Neural progenitor cell (in vitro differentiated cells): Measurements from ENCODE around the gene CST9. TPM values are rescaled to one million over a fixed set of nuclear protein-coding genes. Genes with fewer than 3 reads are reported as not detected.

Experiments
- DNase-seq: peaks from one replicate; pipeline ENCODE4 v3.0.0-alpha.2; 2016; ENCODE audit warnings: low spot score
- H2AFZ ChIP-seq: fragments of 200-600 bp; sonication (generic); replicated peaks from 2 replicates; pipeline ENCODE4 v1.6.1; 2016; ENCODE audit warnings: antibody characterized with exemption
- H3F3A ChIP-seq: fragments of 200-600 bp; sonication (generic); 2 replicates; pipeline ENCODE4 v1.6.1; 2016; ENCODE audit warnings: antibody characterized with exemption, low read depth
- H3K27ac ChIP-seq: fragments of 200-600 bp; sonication (generic); 2 replicates; pipeline ENCODE4 v1.5.1; 2016; ENCODE audit warnings: mild to moderate bottlenecking
- H3K27me3 ChIP-seq: fragments of 200-600 bp; sonication (generic); 2 replicates; pipeline ENCODE4 v1.6.1; 2016; ENCODE audit warnings: mild to moderate bottlenecking, moderate library complexity
- H3K36me3 ChIP-seq: fragments of 200-600 bp; sonication (generic); 2 replicates; pipeline ENCODE4 v1.5.1; 2016
- H3K4me1 ChIP-seq: fragments of 200-600 bp; sonication (generic); 2 replicates; pipeline ENCODE4 v1.6.1; 2016; ENCODE audit warnings: mixed run types
- H3K4me2 ChIP-seq: fragments of 200-600 bp; sonication (generic); 2 replicates; pipeline ENCODE4 v1.6.1; 2016
- H3K4me3 ChIP-seq: fragments of 200-600 bp; sonication (generic); 2 replicates; pipeline ENCODE4 v1.5.1; 2016
- H3K79me2 ChIP-seq: fragments of 200-600 bp; sonication (generic); 2 replicates; pipeline ENCODE4 v1.6.1; 2016; ENCODE audit warnings: low read depth
- H3K9ac ChIP-seq: fragments of 200-600 bp; sonication (generic); 2 replicates; pipeline ENCODE4 v1.6.1; 2016
- H3K9me3 ChIP-seq: fragments of 200-600 bp; sonication (generic); 2 replicates; pipeline ENCODE4 v1.5.1; 2016; ENCODE audit warnings: low read depth
- H4K20me1 ChIP-seq: fragments of 200-600 bp; sonication (generic); 2 replicates; pipeline ENCODE4 v1.6.1; 2016; ENCODE audit warnings: low read depth
- H3K27ac Mint-ChIP-seq: 3 replicates; pipeline ENCODE4 v1.8.0; 2021; ENCODE audit warnings: mixed read lengths
- H3K27me3 Mint-ChIP-seq: 2 replicates; pipeline ENCODE4 v1.8.0; 2022; ENCODE audit warnings: low read depth, mild to moderate bottlenecking, inconsistent platforms, moderate library complexity, mixed read lengths; ENCODE audit not compliant: insufficient read depth
- H3K36me3 Mint-ChIP-seq: 3 replicates; pipeline ENCODE4 v1.8.0; 2021; ENCODE audit warnings: mixed read lengths
- H3K4me1 Mint-ChIP-seq: 3 replicates; pipeline ENCODE4 v1.8.0; 2021; ENCODE audit warnings: mixed read lengths
- H3K4me3 Mint-ChIP-seq: 3 replicates; pipeline ENCODE4 v1.8.0; 2021; ENCODE audit warnings: mild to moderate bottlenecking, moderate library complexity, mixed read lengths
- H3K9me3 Mint-ChIP-seq: 3 replicates; pipeline ENCODE4 v1.8.0; 2020; ENCODE audit warnings: mixed read lengths
- CTCF ChIP-seq: fragments of 200-600 bp; sonication (generic); IDR thresholded peaks from 2 replicates; pipeline ENCODE4 v1.5.1; 2017; ENCODE audit warnings: antibody characterized with exemption, mild to moderate bottlenecking
- EZH2 ChIP-seq: fragments of 200-600 bp; sonication (generic); IDR thresholded peaks from 2 replicates; pipeline ENCODE4 v1.6.1; 2017; ENCODE audit warnings: antibody characterized with exemption, mild to moderate bottlenecking, moderate library complexity
- EZH2phosphoT487 ChIP-seq: fragments of 200-600 bp; sonication (generic); IDR thresholded peaks from 2 replicates; pipeline ENCODE4 v1.6.1; 2017; ENCODE audit warnings: antibody characterized with exemption
- total RNA-seq: library from RNA; depleted of rRNA; stranded (reverse); fragments of >200 nt; gene quantifications from 2 replicates; pipeline ENCODE4 v1.2.3, GENCODE V29; 2015; ENCODE audit warnings: low replicate concordance

CST9 gene
- total RNA-seq, 1 donor from 2014 or later: not detected

GRCh38 chr20:23651117-23651516 lies 45.4 kb upstream of the CST9 start:
- no peaks in the 10 kb centered on the region for H3K27me3 ChIP-seq
- H3K27ac ChIP-seq: no peak overlapping the region
- no peak overlapping the region for H3K9ac ChIP-seq
- H3K4me3 ChIP-seq: no peak overlapping the region
- no peak overlapping the region for H3K4me3 Mint-ChIP-seq
- H3K9me3 ChIP-seq: no peaks in the 10 kb centered on the region
- H3K4me2 ChIP-seq: no peak overlapping the region
- H3K27ac Mint-ChIP-seq: no peak overlapping the region
- no peaks in the 10 kb centered on the region for H3K79me2 ChIP-seq
- peaks cover 5% of the 10 kb centered on the region for H3K4me1 Mint-ChIP-seq
- H2AFZ ChIP-seq: no peak overlapping the region
- H3K9me3 Mint-ChIP-seq: no peaks in the 10 kb centered on the region
- no peaks in the 10 kb centered on the region for H3K36me3 ChIP-seq
- H4K20me1 ChIP-seq: no peaks in the 10 kb centered on the region
- DNase-seq: no peak
- no peak for TF ChIP-seq EZH2phosphoT487
- TF ChIP-seq EZH2: no peak
- TF ChIP-seq CTCF: no peak
- H3K27me3 Mint-ChIP-seq: peaks cover 5% of the 10 kb centered on the region
- no peaks in the 10 kb centered on the region for H3K36me3 Mint-ChIP-seq
- H3K4me1 ChIP-seq: no peaks in the 10 kb centered on the region
- H3F3A ChIP-seq: no peaks in the 10 kb centered on the region

- TF ChIP-seq EZH2phosphoT487 (no peak), EZH2 (no peak), CTCF (no peak)
- Histone ChIP-seq H3K36me3 (no peaks in the 10 kb centered on the region), H4K20me1 (no peaks in the 10 kb centered on the region), H3K27me3 (no peaks in the 10 kb centered on the region), H3K9ac (no peak overlapping the region), H3K4me2 (no peak overlapping the region), H3K9me3 (no peaks in the 10 kb centered on the region), H3K79me2 (no peaks in the 10 kb centered on the region), H2AFZ (no peak overlapping the region), H3K4me3 (no peak overlapping the region), H3F3A (no peaks in the 10 kb centered on the region), H3K27ac (no peak overlapping the region), H3K4me1 (no peaks in the 10 kb centered on the region)
- no peak for DNase-seq
- peaks cover 5% of the 10 kb centered on the region for H3K4me1 Mint-ChIP-seq
- no peaks in the 10 kb centered on the region for H3K9me3 Mint-ChIP-seq
- H3K27ac Mint-ChIP-seq: no peak overlapping the region
- H3K36me3 Mint-ChIP-seq: no peaks in the 10 kb centered on the region
- H3K27me3 Mint-ChIP-seq: peaks cover 5% of the 10 kb centered on the region
- H3K4me3 Mint-ChIP-seq: no peak overlapping the region
Measured at GRCh38 chr20:23649830-23650417, 44.2 kb upstream of the CST9 start.

GRCh38 chr20:23649242-23649641 lies 43.5 kb upstream of the CST9 start:
- Mint-ChIP-seq H3K9me3 (no peaks in the 10 kb centered on the region), H3K4me3 (no peak overlapping the region), H3K4me1 (peaks cover 5% of the 10 kb centered on the region), H3K27ac (no peak overlapping the region), H3K27me3 (peaks cover 6% of the 10 kb centered on the region), H3K36me3 (no peaks in the 10 kb centered on the region)
- Histone ChIP-seq H4K20me1 (no peaks in the 10 kb centered on the region), H3K9ac (no peak overlapping the region), H3K27ac (no peak overlapping the region), H3K79me2 (no peaks in the 10 kb centered on the region), H3K4me3 (no peak overlapping the region), H3K4me2 (no peak overlapping the region), H3K4me1 (no peaks in the 10 kb centered on the region), H3F3A (no peaks in the 10 kb centered on the region), H3K36me3 (no peaks in the 10 kb centered on the region), H2AFZ (no peak overlapping the region), H3K27me3 (no peaks in the 10 kb centered on the region), H3K9me3 (no peaks in the 10 kb centered on the region)
- no peak for TF ChIP-seq EZH2
- TF ChIP-seq CTCF: no peak
- TF ChIP-seq EZH2phosphoT487: no peak
- no peak for DNase-seq
